A673 (cell line): ENCODE results near the gene ATPAF1. TPM values are rescaled to one million over a fixed set of nuclear protein-coding genes. Genes with fewer than 3 reads are reported as not detected.
A peak's percentile ranks its signal among the peaks of the same experiment; 100 is the strongest.

Experiments
- Bru-seq: library from RNA; stranded (reverse); fragments of 400-500 nt; gene quantifications from one replicate; lab custom pipeline; 2021; lab: Mats Ljungman, UMichigan
- BruChase-seq, 2 experiments: library from RNA; stranded (reverse); fragments of 400-500 nt; gene quantifications; one replicate each; lab custom pipeline; 2021; lab: Mats Ljungman, UMichigan
- BruUV-seq: library from RNA; stranded (reverse); fragments of 400-500 nt; replicated peaks from 2 replicates; lab custom pipeline; 2021; lab: Mats Ljungman, UMichigan
- CTCF ChIA-PET: fragments of 300-600 bp; sonication (Branson Sonifier 250); formaldehyde crosslinking; loops from one replicate; lab custom pipeline; 2022; ENCODE audit warnings: antibody characterized with exemption; lab: Charles Lee
- POLR2A ChIA-PET: fragments of 300-600 bp; sonication (Branson Sonifier 250); formaldehyde crosslinking; loops from one replicate; lab custom pipeline; 2022; ENCODE audit warnings: antibody characterized with exemption; ENCODE audit not compliant: low non-redundant PET; lab: Charles Lee
- DNase-seq: peaks from one replicate; pipeline ENCODE4 v3.0.0-alpha.2; 2015; ENCODE audit warnings: low spot score
- H3K27ac ChIP-seq: fragments of 200-600 bp; sonication (generic); 2 replicates; pipeline ENCODE4 v1.5.1; 2016; ENCODE audit warnings: mixed run types, low read depth, mild to moderate bottlenecking, mixed read lengths, antibody characterized with exemption, low read length; ENCODE audit not compliant: poor library complexity, severe bottlenecking
- H3K27me3 ChIP-seq: fragments of 200-600 bp; sonication (generic); replicated peaks from 2 replicates; pipeline ENCODE4 v1.6.1; 2017; ENCODE audit warnings: mixed run types, low read depth, mild to moderate bottlenecking, mixed read lengths, antibody characterized with exemption, low read length; ENCODE audit not compliant: insufficient read depth, poor library complexity
- H3K36me3 ChIP-seq: fragments of 200-600 bp; sonication (generic); 2 replicates; pipeline ENCODE4 v1.6.1; 2016; ENCODE audit warnings: mixed run types, mild to moderate bottlenecking, mixed read lengths, antibody characterized with exemption, low read length; ENCODE audit not compliant: insufficient read depth, poor library complexity, severe bottlenecking
- H3K4me1 ChIP-seq: fragments of 200-600 bp; sonication (generic); 2 replicates; pipeline ENCODE4 v1.6.1; 2017; ENCODE audit warnings: mixed run types, mild to moderate bottlenecking, mixed read lengths, antibody characterized with exemption, low read length; ENCODE audit not compliant: insufficient read depth, poor library complexity, severe bottlenecking
- H3K4me3 ChIP-seq: fragments of 200-600 bp; sonication (generic); 2 replicates; pipeline ENCODE4 v1.5.1; 2016; ENCODE audit warnings: low read depth, mixed run types, mild to moderate bottlenecking, mixed read lengths, low read length; ENCODE audit not compliant: poor library complexity, severe bottlenecking
- H3K9me3 ChIP-seq: fragments of 200-600 bp; sonication (generic); 2 replicates; pipeline ENCODE4 v1.6.1; 2016; ENCODE audit warnings: mixed run types, low read depth, mild to moderate bottlenecking, mixed read lengths, antibody characterized with exemption, low read length; ENCODE audit not compliant: poor library complexity, severe bottlenecking
- CTCF ChIP-seq: fragments of 300-800, 200-600 bp; sonication (generic); conservative IDR thresholded peaks from 2 replicates; pipeline ENCODE4 v1.5.1; 2017; ENCODE audit warnings: low read depth, mild to moderate bottlenecking, antibody characterized with exemption, low read length, moderate library complexity, mixed read lengths
- EZH2 ChIP-seq: fragments of 200-600 bp; sonication (generic); IDR thresholded peaks from 2 replicates; pipeline ENCODE4 v1.6.1; 2017; ENCODE audit warnings: borderline replicate concordance, low read depth, mild to moderate bottlenecking, mixed read lengths, antibody characterized with exemption, low read length; ENCODE audit not compliant: poor library complexity, severe bottlenecking
- intact Hi-C: fragments of 100-400 bp; cut with micrococcal nuclease; formaldehyde crosslinking; loops from one replicate; pipeline ENCODE4 v1.10.0; 2022; ENCODE audit not compliant: unreplicated experiment
- long read RNA-seq: library from polyadenylated mRNA; stranded (forward); transcript quantifications from one replicate; pipeline ENCODE4 v2.0.0, GENCODE V29; 2022
- total RNA-seq: library from RNA; stranded (reverse); gene quantifications from 2 replicates; pipeline ENCODE4 v1.2.3, GENCODE V29; 2021

Gene ATPAF1
- 41.7 and 51.9 TPM in 2 replicates for total RNA-seq
- Bru-seq, nascent RNA = percentile 77 among the genes with signal in this experiment
- percentile 75 among the genes with signal in this experiment for BruChase-seq, experiment 1, labeled RNA remaining after a 2-hour chase
- BruChase-seq, experiment 2, labeled RNA remaining after a 6-hour chase = percentile 69 among the genes with signal in this experiment
- long read RNA-seq, full-length matches to known transcripts = 155 of 215 reads
- long read RNA-seq, partial matches to known transcripts = 37 of 215 reads
- long read RNA-seq, other reads (novel, unspliced or antisense) = 23 of 215 reads

GRCh38 chr1:46667782-46668760 lies at the start of gene ATPAF1:
TSS of gene ATPAF1 (minus strand) at chr1:46668364. CDS start at chr1:46668322, 42 bp downstream.
- BruUV-seq = no TSS peak
- peak within 1 kb of the TSS; percentile 81 for H3K27ac ChIP-seq
- TF ChIP-seq EZH2 (no peak), CTCF (no peak)
- intact Hi-C loops = no loop called here
- H3K36me3 ChIP-seq = peaks cover 16% of the 10 kb centered on the region
- H3K4me1 ChIP-seq = peaks cover 11% of the 10 kb centered on the region
- ChIA-PET CTCF (no interaction called here), POLR2A (no interaction called here)
- DNase-seq = peak; percentile 81
- H3K9me3 ChIP-seq = no peaks in the 10 kb centered on the region
- H3K4me3 ChIP-seq = peak within 1 kb of the TSS; percentile 98
- no peaks in the 10 kb centered on the region for H3K27me3 ChIP-seq

GRCh38 chr1:46717654-46718053 lies 49.5 kb upstream of the ATPAF1 start:
- BruUV-seq = TSS peak; percentile 27
- ChIA-PET CTCF (no interaction called here), POLR2A (no interaction called here)
- TF ChIP-seq CTCF = no peak
- TF ChIP-seq EZH2 = no peak
- Histone ChIP-seq H3K4me3 (peak overlapping the region; percentile 98), H3K9me3 (no peaks in the 10 kb centered on the region), H3K4me1 (peaks cover 7% of the 10 kb centered on the region), H3K27me3 (no peaks in the 10 kb centered on the region), H3K27ac (peak overlapping the region; percentile 90), H3K36me3 (peaks cover 28% of the 10 kb centered on the region)
- intact Hi-C loops = no loop called here
- no peak for DNase-seq

DNA sequence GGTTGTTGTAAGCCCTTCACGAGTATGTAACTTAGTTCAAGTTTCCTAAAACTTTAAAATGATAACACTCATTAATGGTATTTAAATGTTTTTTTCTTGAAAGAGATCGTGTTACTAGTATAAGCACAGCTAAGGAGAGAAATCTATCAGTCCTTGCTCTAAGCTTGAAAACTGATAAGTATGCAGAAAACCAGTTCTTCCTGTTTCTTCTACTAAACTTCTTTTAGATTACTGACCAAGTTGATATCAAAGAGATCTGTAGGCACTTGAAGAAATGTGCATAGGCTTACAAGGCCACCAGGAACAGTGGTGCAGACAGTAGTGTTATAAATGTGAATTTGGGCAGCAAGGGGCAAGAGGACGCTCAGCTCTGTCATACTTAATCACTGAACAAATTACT lies 46.8 kb upstream of the ATPAF1 start:
- H3K9me3 ChIP-seq = no peaks in the 10 kb centered on the region
- ChIA-PET CTCF (no interaction called here), POLR2A (no interaction called here)
- peaks cover 28% of the 10 kb centered on the region for H3K36me3 ChIP-seq
- TF ChIP-seq CTCF = no peak
- TF ChIP-seq EZH2 = no peak
- BruUV-seq = no TSS peak
- peaks cover 7% of the 10 kb centered on the region for H3K4me1 ChIP-seq
- intact Hi-C loops = no loop called here
- H3K27me3 ChIP-seq = no peaks in the 10 kb centered on the region
- H3K27ac ChIP-seq = no peak overlapping the region
- no peak for DNase-seq
- no peak overlapping the region for H3K4me3 ChIP-seq
